DOHH2 (cell line): ENCODE measurements around the gene IFI16.

Source experiments
- H3F3A ChIP-seq: fragments of 200-600 bp; sonication (generic), shearing (Covaris generic); 2 replicates; pipeline ENCODE4 v1.6.0; 2016; ENCODE audit warnings: antibody characterized with exemption, mild to moderate bottlenecking; ENCODE audit not compliant: control insufficient read depth, insufficient read depth
- H3K27ac ChIP-seq: fragments of 200-600 bp; sonication (generic); 2 replicates; pipeline ENCODE4 v1.5.1; 2014; ENCODE audit warnings: low read depth, mild to moderate bottlenecking, low read length, moderate library complexity
- H3K27me3 ChIP-seq: fragments of 200-600 bp; sonication (generic); 2 replicates; pipeline ENCODE4 v1.6.1; 2014; ENCODE audit warnings: mild to moderate bottlenecking, low read length, mixed read lengths; ENCODE audit not compliant: control insufficient read depth
- H3K36me3 ChIP-seq: fragments of 200-600 bp; sonication (generic); 2 replicates; pipeline ENCODE4 v1.6.1; 2014; ENCODE audit warnings: mild to moderate bottlenecking, low read length, moderate library complexity, mixed read lengths; ENCODE audit not compliant: control insufficient read depth
- H3K4me1 ChIP-seq: fragments of 200-600 bp; sonication (generic); 2 replicates; pipeline ENCODE4 v1.6.1; 2014; ENCODE audit warnings: mild to moderate bottlenecking, low read length, mixed read lengths; ENCODE audit not compliant: control insufficient read depth
- H3K4me2 ChIP-seq: fragments of 200-600 bp; sonication (generic); 2 replicates; pipeline ENCODE4 v1.6.0; 2014; ENCODE audit warnings: mild to moderate bottlenecking, low read length, moderate library complexity
- H3K4me3 ChIP-seq: fragments of 200-600 bp; sonication (generic); 2 replicates; pipeline ENCODE4 v1.5.1; 2014; ENCODE audit warnings: mild to moderate bottlenecking, low read length, mixed read lengths
- H3K79me2 ChIP-seq: fragments of 200-600 bp; sonication (generic); 2 replicates; pipeline ENCODE4 v1.6.1; 2014; ENCODE audit warnings: mild to moderate bottlenecking, low read length, mixed read lengths; ENCODE audit not compliant: control insufficient read depth
- H3K9me2 ChIP-seq: fragments of 200-600 bp; sonication (generic); replicated peaks from 2 replicates; pipeline ENCODE4 v1.6.1; 2014; ENCODE audit warnings: mild to moderate bottlenecking, low read length, mixed read lengths; ENCODE audit not compliant: control insufficient read depth
- H3K9me3 ChIP-seq: fragments of 200-600 bp; sonication (generic); 2 replicates; pipeline ENCODE4 v1.6.1; 2014; ENCODE audit warnings: antibody characterized with exemption, low read length, mixed read lengths; ENCODE audit not compliant: control insufficient read depth, insufficient read depth
- H4K20me1 ChIP-seq: fragments of 200-600 bp; sonication (generic); 2 replicates; pipeline ENCODE4 v1.6.0; 2014; ENCODE audit warnings: low read depth, mild to moderate bottlenecking, antibody characterized with exemption, low read length, moderate library complexity; ENCODE audit not compliant: control insufficient read depth, insufficient read depth
- CTCF ChIP-seq: fragments of 200-600 bp; sonication (generic); IDR thresholded peaks from one replicate; pipeline ENCODE4 v1.5.1; 2014; ENCODE audit warnings: antibody characterized with exemption, mild to moderate bottlenecking, low read depth, low read length; ENCODE audit not compliant: poor library complexity, severe bottlenecking
- EZH2phosphoT487 ChIP-seq: fragments of 200-600 bp; sonication (generic); IDR thresholded peaks from 2 replicates; pipeline ENCODE4 v1.6.1; 2017; ENCODE audit warnings: borderline replicate concordance, mild to moderate bottlenecking, antibody characterized with exemption, low read length, moderate library complexity, mixed read lengths

IFI16 gene

GRCh38 chr1:158984386-158984785, 25.3 kb upstream of the IFI16 start:
- Histone ChIP-seq H3K27me3 (peaks cover 3% of the 10 kb centered on the region; the same call in 1 of the 2 replicates), H3K9me3 (peaks cover 3% of the 10 kb centered on the region; the same call in 1 of the 2 replicates), H4K20me1 (no peaks in the 10 kb centered on the region), H3K4me3 (no peak overlapping the region), H3K4me1 (no peaks in the 10 kb centered on the region), H3K9me2 (no peaks in the 10 kb centered on the region), H3F3A (no peaks in the 10 kb centered on the region), H3K4me2 (no peak overlapping the region), H3K27ac (no peak overlapping the region), H3K36me3 (no peaks in the 10 kb centered on the region), H3K79me2 (no peaks in the 10 kb centered on the region)
- TF ChIP-seq EZH2phosphoT487 (no peak), CTCF (no peak)

DNA sequence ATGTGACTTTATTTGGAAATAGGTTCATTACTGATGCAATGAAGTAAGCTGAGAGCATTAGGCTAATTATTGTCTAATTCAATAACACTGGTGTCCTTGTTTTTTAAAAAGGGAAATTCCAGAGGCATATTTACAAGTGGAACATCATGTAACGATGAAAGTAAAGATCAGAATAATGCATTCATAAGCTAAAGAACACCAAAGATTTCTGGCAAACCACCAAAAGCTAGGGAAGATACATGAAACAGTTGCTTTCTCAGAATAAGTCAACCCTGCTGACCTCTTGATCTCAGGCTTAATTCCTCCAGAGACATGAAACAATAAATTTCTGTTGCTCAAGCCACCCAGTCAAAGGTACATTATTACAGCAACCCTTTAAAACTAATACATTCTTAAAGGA, 20.3 kb upstream of the IFI16 start:
- no peaks in the 10 kb centered on the region for H3F3A ChIP-seq
- no peaks in the 10 kb centered on the region for H3K9me2 ChIP-seq
- H3K4me1 ChIP-seq, result no peaks in the 10 kb centered on the region
- no peak overlapping the region for H3K4me3 ChIP-seq
- H3K4me2 ChIP-seq, result no peak overlapping the region
- H4K20me1 ChIP-seq, result no peaks in the 10 kb centered on the region
- H3K9me3 ChIP-seq, result no peaks in the 10 kb centered on the region
- H3K27ac ChIP-seq, result no peak overlapping the region
- H3K79me2 ChIP-seq, result no peaks in the 10 kb centered on the region
- TF ChIP-seq CTCF (no peak), EZH2phosphoT487 (no peak)
- H3K36me3 ChIP-seq, result no peaks in the 10 kb centered on the region
- peaks cover 3% of the 10 kb centered on the region; the same call in 1 of the 2 replicates for H3K27me3 ChIP-seq

DNA sequence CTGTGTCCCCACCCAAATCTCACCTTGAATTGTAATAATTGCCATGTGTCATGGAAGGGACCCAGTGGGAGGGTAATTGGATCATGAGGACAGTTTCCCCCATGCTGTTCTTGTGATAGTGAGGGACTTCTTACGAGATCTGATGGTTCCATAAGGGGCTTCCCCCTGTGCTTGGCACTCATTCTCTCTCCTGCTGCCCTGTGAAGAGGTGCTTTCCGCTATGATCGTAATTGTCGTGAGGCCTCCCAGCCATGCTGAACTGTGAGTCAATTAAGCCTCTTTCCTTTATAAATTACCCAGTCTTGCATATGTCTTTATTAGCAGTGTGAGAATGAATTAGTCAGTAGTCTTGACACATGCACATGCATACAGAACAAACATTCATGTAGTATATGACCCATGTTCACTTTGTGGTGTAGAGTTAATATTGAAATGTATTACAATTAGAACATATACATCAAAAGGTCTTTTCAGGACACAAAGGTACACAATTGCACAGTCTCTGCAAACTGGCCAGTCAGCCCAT, 16.9 kb upstream of the IFI16 start:
- no peak overlapping the region for H3K4me2 ChIP-seq
- no peaks in the 10 kb centered on the region for H3F3A ChIP-seq
- H3K4me3 ChIP-seq, result no peak overlapping the region
- H3K27me3 ChIP-seq, result peaks cover 3% of the 10 kb centered on the region; the same call in 1 of the 2 replicates
- no peaks in the 10 kb centered on the region for H3K9me3 ChIP-seq
- no peaks in the 10 kb centered on the region for H3K36me3 ChIP-seq
- H3K27ac ChIP-seq, result no peak overlapping the region
- no peak for TF ChIP-seq EZH2phosphoT487
- no peak for TF ChIP-seq CTCF
- no peaks in the 10 kb centered on the region for H4K20me1 ChIP-seq
- no peaks in the 10 kb centered on the region for H3K9me2 ChIP-seq
- no peaks in the 10 kb centered on the region for H3K4me1 ChIP-seq
- no peaks in the 10 kb centered on the region for H3K79me2 ChIP-seq

- Histone ChIP-seq H4K20me1 (no peaks in the 10 kb centered on the region), H3K9me3 (no peaks in the 10 kb centered on the region), H3F3A (no peaks in the 10 kb centered on the region), H3K79me2 (no peaks in the 10 kb centered on the region), H3K36me3 (no peaks in the 10 kb centered on the region), H3K4me3 (no peak overlapping the region), H3K4me1 (peaks cover 20% of the 10 kb centered on the region), H3K4me2 (no peak overlapping the region), H3K9me2 (no peaks in the 10 kb centered on the region), H3K27me3 (no peaks in the 10 kb centered on the region), H3K27ac (no peak overlapping the region)
- TF ChIP-seq CTCF, result no peak
- TF ChIP-seq EZH2phosphoT487, result no peak
Observed at GRCh38 chr1:158996998-158997397, 12.7 kb upstream of the IFI16 start.
